NB4 (cell line): ENCODE results near the gene RBM4.

Source experiments
- POLR2A ChIP-seq: IDR thresholded peaks from 2 replicates; pipeline ENCODE4 v1.6.1; 2011; ENCODE audit warnings: mild to moderate bottlenecking; ENCODE audit not compliant: insufficient read length; ENCODE audit errors: extremely low read depth
- TF ChIP-seq, protein P1 (sequence below): IDR thresholded peaks from one replicate; pipeline ENCODE4 v1.5.1; 2012; ENCODE audit warnings: low read depth, low read length
- TF ChIP-seq, protein P2 (sequence below): IDR thresholded peaks from 2 replicates; pipeline ENCODE4 v1.6.1; 2011; ENCODE audit warnings: low read depth, low read length

DNA sequence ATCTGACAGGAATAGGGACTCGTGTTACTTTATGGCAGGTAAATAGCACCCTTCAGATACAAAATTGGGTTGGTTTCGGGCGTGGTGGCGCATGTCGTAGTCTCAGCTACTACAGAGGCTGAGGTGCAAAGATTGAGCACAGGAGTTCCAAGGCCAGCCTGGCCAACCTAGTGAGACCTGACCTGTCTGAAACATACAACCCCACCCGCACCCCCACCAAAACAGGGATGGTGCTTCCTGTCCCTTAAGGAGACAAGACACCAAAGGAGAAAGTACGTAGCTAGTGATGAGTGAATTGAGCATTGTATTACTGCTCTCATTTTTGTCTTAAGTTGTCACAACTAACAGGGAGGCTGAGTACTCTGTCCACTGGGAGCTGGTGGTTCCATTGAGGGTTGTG is 14.1 kb downstream of the RBM4 start:
- TF ChIP-seq, protein P1, sequence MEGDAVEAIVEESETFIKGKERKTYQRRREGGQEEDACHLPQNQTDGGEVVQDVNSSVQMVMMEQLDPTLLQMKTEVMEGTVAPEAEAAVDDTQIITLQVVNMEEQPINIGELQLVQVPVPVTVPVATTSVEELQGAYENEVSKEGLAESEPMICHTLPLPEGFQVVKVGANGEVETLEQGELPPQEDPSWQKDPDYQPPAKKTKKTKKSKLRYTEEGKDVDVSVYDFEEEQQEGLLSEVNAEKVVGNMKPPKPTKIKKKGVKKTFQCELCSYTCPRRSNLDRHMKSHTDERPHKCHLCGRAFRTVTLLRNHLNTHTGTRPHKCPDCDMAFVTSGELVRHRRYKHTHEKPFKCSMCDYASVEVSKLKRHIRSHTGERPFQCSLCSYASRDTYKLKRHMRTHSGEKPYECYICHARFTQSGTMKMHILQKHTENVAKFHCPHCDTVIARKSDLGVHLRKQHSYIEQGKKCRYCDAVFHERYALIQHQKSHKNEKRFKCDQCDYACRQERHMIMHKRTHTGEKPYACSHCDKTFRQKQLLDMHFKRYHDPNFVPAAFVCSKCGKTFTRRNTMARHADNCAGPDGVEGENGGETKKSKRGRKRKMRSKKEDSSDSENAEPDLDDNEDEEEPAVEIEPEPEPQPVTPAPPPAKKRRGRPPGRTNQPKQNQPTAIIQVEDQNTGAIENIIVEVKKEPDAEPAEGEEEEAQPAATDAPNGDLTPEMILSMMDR: no peak
- no peak for TF ChIP-seq POLR2A
- TF ChIP-seq, protein P2, sequence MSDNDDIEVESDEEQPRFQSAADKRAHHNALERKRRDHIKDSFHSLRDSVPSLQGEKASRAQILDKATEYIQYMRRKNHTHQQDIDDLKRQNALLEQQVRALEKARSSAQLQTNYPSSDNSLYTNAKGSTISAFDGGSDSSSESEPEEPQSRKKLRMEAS: no peak
